GM18511 (cell line): ENCODE results near the gene GSTT2B.
"Not testable (repeated sequence)": the region's sequence is repeated elsewhere in the genome, so short reads cannot be mapped to it uniquely, and the experiment has no call there.

Source experiments
- ATAC-seq: cut with Tn5 transposase; IDR thresholded peaks from one replicate; pipeline ENCODE4 v1.9.1; 2021; ENCODE audit warnings: mild to moderate bottlenecking, moderate library complexity; ENCODE audit not compliant: unreplicated experiment

Gene GSTT2B

GRCh38 chr22:23986538-23987178 lies 25.7 kb upstream of the GSTT2B start:
- ATAC-seq, result not testable (repeated sequence)

- not testable (repeated sequence) for ATAC-seq
Measured at GRCh38 chr22:23986089-23986488, 25.1 kb upstream of the GSTT2B start.

GRCh38 chr22:23984430-23984829 lies 23.4 kb upstream of the GSTT2B start:
- no peak for ATAC-seq

GRCh38 chr22:23980567-23980966 lies 19.6 kb upstream of the GSTT2B start:
- not testable (repeated sequence) for ATAC-seq

GRCh38 chr22:23979557-23980240 lies 18.7 kb upstream of the GSTT2B start, which contains the start of gene GSTT2:
TSS of gene GSTT2 (plus strand) at chr22:23980134.
- ATAC-seq, result not testable (repeated sequence)

- not testable (repeated sequence) for ATAC-seq
Measured at GRCh38 chr22:23977304-23977703, 16.3 kb upstream of the GSTT2B start.

- ATAC-seq, result peak; percentile 59
Measured at GRCh38 chr22:23974836-23975352, 13.9 kb upstream of the GSTT2B start.

GRCh38 chr22:23974345-23974744 lies 13.3 kb upstream of the GSTT2B start, which contains the start of gene DDT:
TSS of gene DDT (minus strand) at chr22:23974441. CDS start at chr22:23974414, 27 bp downstream.
- peak; percentile 94 for ATAC-seq

GRCh38 chr22:23971927-23972326 lies 10.9 kb upstream of the GSTT2B start:
- ATAC-seq, result not testable (repeated sequence)

GRCh38 chr22:23970816-23971486 lies 10.0 kb upstream of the GSTT2B start:
- ATAC-seq, result no peak

- no peak for ATAC-seq
Measured at GRCh38 chr22:23970201-23970641, 9.2 kb upstream of the GSTT2B start.

GRCh38 chr22:23969071-23969470 lies 8.1 kb upstream of the GSTT2B start:
- ATAC-seq, result no peak

GRCh38 chr22:23966568-23966967 lies 5.6 kb upstream of the GSTT2B start, which contains the start of gene DDTL:
TSS of gene DDTL (plus strand) at chr22:23966888. CDS start at chr22:23966915, 27 bp downstream.
- peak; percentile 92 for ATAC-seq

- peak; percentile 58 for ATAC-seq
Measured at GRCh38 chr22:23966094-23966493, 5.1 kb upstream of the GSTT2B start.

GRCh38 chr22:23956301-23956900 lies 4.6 kb downstream of the GSTT2B start:
- not testable (repeated sequence) for ATAC-seq

- ATAC-seq, result not testable (repeated sequence)
Measured at GRCh38 chr22:23955886-23956285, 5.1 kb downstream of the GSTT2B start.

- ATAC-seq, result not testable (repeated sequence)
Measured at GRCh38 chr22:23954991-23955305, 6.0 kb downstream of the GSTT2B start.

GRCh38 chr22:23954193-23954990 lies 6.6 kb downstream of the GSTT2B start:
- not testable (repeated sequence) for ATAC-seq

GRCh38 chr22:23953485-23953884 lies 7.5 kb downstream of the GSTT2B start:
- not testable (repeated sequence) for ATAC-seq

GRCh38 chr22:23952794-23953405 lies 8.1 kb downstream of the GSTT2B start:
- ATAC-seq, result not testable (repeated sequence)
